IMR-90 (cell line): ENCODE data around the gene DNASE2. TPM values are rescaled to one million over a fixed set of nuclear protein-coding genes. Genes with fewer than 3 reads are reported as not detected.

ENCODE experiments used
- ATAC-seq: fragments of 200-7000 bp; cut with Tn5 transposase; 2 replicates; pipeline ENCODE4 v1.9.1; 2020; ENCODE audit warnings: low read depth, mild to moderate bottlenecking, moderate library complexity
- BruUV-seq: library from RNA; stranded (reverse); fragments of 400-500 nt; replicated peaks from 2 replicates; lab custom pipeline; 2021; lab: Mats Ljungman, UMichigan
- CTCF ChIA-PET: fragments of 300-600 bp; formaldehyde crosslinking; extraction: SDS; loops from one replicate; lab custom pipeline; 2021; ENCODE audit warnings: antibody characterized with exemption; lab: Yijun Ruan, JAX
- POLR2A ChIA-PET: fragments of 300-600 bp; sonication (Branson Sonifier 250); formaldehyde crosslinking; loops from one replicate; lab custom pipeline; 2022; ENCODE audit warnings: antibody characterized with exemption; ENCODE audit not compliant: unreplicated experiment; lab: Charles Lee
- DNase-seq: peaks from one replicate; pipeline ENCODE4 v3.0.0; 2013
- H2AFZ ChIP-seq: replicated peaks from 2 replicates; pipeline ENCODE3; 2013; ENCODE audit warnings: low read length, mild to moderate bottlenecking; ENCODE audit not compliant: poor library complexity
- H2AK5ac ChIP-seq: 2 replicates; pipeline ENCODE4 v1.6.1; 2013; ENCODE audit warnings: low read depth, low read length, inconsistent platforms
- H2AK9ac ChIP-seq: replicated peaks from 2 replicates; pipeline ENCODE3; 2013; ENCODE audit warnings: mild to moderate bottlenecking, low read depth, low read length, moderate library complexity; ENCODE audit not compliant: poor library complexity
- H2BK120ac ChIP-seq: 2 replicates; pipeline ENCODE4 v1.6.1; 2013; ENCODE audit warnings: low read depth, low read length, inconsistent platforms
- H2BK15ac ChIP-seq: 3 replicates; pipeline ENCODE4 v1.6.1; 2013; ENCODE audit warnings: low read depth, low read length, inconsistent platforms
- H2BK20ac ChIP-seq: 2 replicates; pipeline ENCODE4 v1.6.1; 2013; ENCODE audit warnings: low read depth, mild to moderate bottlenecking, inconsistent platforms, low read length, moderate library complexity
- H2BK5ac ChIP-seq: 2 replicates; pipeline ENCODE4 v1.6.1; 2013; ENCODE audit warnings: mild to moderate bottlenecking, low read depth, low read length, inconsistent platforms; ENCODE audit not compliant: poor library complexity, severe bottlenecking
- H3K14ac ChIP-seq: replicated peaks from 2 replicates; pipeline ENCODE4 v1.6.1; 2013; ENCODE audit warnings: low read depth, low read length, inconsistent platforms
- H3K18ac ChIP-seq: 2 replicates; pipeline ENCODE4 v1.6.1; 2013; ENCODE audit warnings: low read depth, low read length, control low read depth
- H3K23ac ChIP-seq: 2 replicates; pipeline ENCODE4 v1.6.1; 2013; ENCODE audit warnings: low read depth, low read length, inconsistent platforms
- H3K27ac ChIP-seq: 2 replicates; pipeline ENCODE4 v1.5.1; 2013; ENCODE audit warnings: mild to moderate bottlenecking, control low read depth, low read length; ENCODE audit not compliant: insufficient read depth
- H3K27me3 ChIP-seq: 2 replicates; pipeline ENCODE4 v1.6.1; 2013; ENCODE audit warnings: low read length; ENCODE audit not compliant: control insufficient read depth, insufficient read depth
- H3K36me3 ChIP-seq: 2 replicates; pipeline ENCODE4 v1.6.1; 2013; ENCODE audit warnings: low read length, mixed read lengths; ENCODE audit not compliant: control insufficient read depth, insufficient read depth
- H3K4ac ChIP-seq: 2 replicates; pipeline ENCODE4 v1.6.1; 2013; ENCODE audit warnings: low read depth, low read length, inconsistent platforms
- H3K4me1 ChIP-seq: 2 replicates; pipeline ENCODE4 v1.6.1; 2013; ENCODE audit warnings: low read length, mixed read lengths; ENCODE audit not compliant: control insufficient read depth, insufficient read depth
- H3K4me2 ChIP-seq: 2 replicates; pipeline ENCODE4 v1.6.1; 2013; ENCODE audit warnings: low read depth, mild to moderate bottlenecking, control low read depth, low read length, moderate library complexity
- H3K4me3 ChIP-seq: 2 replicates; pipeline ENCODE4 v1.5.1; 2013; ENCODE audit warnings: low read depth, mild to moderate bottlenecking, control low read depth, low read length, moderate library complexity; ENCODE audit not compliant: insufficient read depth
- H3K56ac ChIP-seq: 2 replicates; pipeline ENCODE4 v1.6.1; 2013; ENCODE audit warnings: low read length, inconsistent platforms; ENCODE audit not compliant: insufficient read depth; ENCODE audit errors: extremely low read depth
- H3K79me1 ChIP-seq, 2 experiments: 2 replicates each; pipeline ENCODE4 v1.6.1; 2013; ENCODE audit warnings: low read length in 2 of 2, inconsistent platforms in 1 of 2, low read depth in 1 of 2
- H3K9ac ChIP-seq: 2 replicates; pipeline ENCODE4 v1.6.1; 2013; ENCODE audit warnings: low read depth, low read length, control low read depth
- H3K9me1 ChIP-seq: 2 replicates; pipeline ENCODE4 v1.6.1; 2013; ENCODE audit warnings: low read length, inconsistent platforms; ENCODE audit not compliant: insufficient read depth
- H3K9me3 ChIP-seq: 2 replicates; pipeline ENCODE4 v1.6.1; 2013; ENCODE audit warnings: low read length; ENCODE audit not compliant: control insufficient read depth, insufficient read depth
- H4K20me1 ChIP-seq: 2 replicates; pipeline ENCODE4 v1.6.1; 2013; ENCODE audit warnings: low read length, inconsistent platforms; ENCODE audit not compliant: insufficient read depth
- H4K5ac ChIP-seq: 2 replicates; pipeline ENCODE4 v1.6.1; 2013; ENCODE audit warnings: mild to moderate bottlenecking, low read depth, low read length, control low read depth
- H4K8ac ChIP-seq, 2 experiments: 2 replicates each; pipeline ENCODE4 v1.6.1; 2013; ENCODE audit warnings: low read depth in 2 of 2, low read length in 2 of 2, control low read depth in 1 of 2, inconsistent platforms in 1 of 2
- H4K91ac ChIP-seq: 2 replicates; pipeline ENCODE4 v1.6.1; 2013; ENCODE audit warnings: low read depth, low read length, inconsistent platforms; ENCODE audit not compliant: insufficient read depth
- BHLHE40 ChIP-seq: fragments of 150-350 bp; IDR thresholded peaks from 2 replicates; pipeline ENCODE4 v1.6.1; 2016; ENCODE audit warnings: mild to moderate bottlenecking, low read depth, low read length
- CEBPB ChIP-seq: IDR thresholded peaks from 2 replicates; pipeline ENCODE4 v1.6.1; 2012; ENCODE audit warnings: low read depth, low read length, improper control_type of control experiment
- CHD1 ChIP-seq: IDR thresholded peaks from 2 replicates; pipeline ENCODE4 v1.6.1; 2012; ENCODE audit warnings: low read depth, low read length, improper control_type of control experiment
- CTCF ChIP-seq: conservative IDR thresholded peaks from 2 replicates; pipeline ENCODE4 v1.5.1; 2012; ENCODE audit warnings: mild to moderate bottlenecking, low read depth, low read length, improper control_type of control experiment
- ELK1 ChIP-seq: fragments of 150-350 bp; IDR thresholded peaks from 2 replicates; pipeline ENCODE4 v1.6.1; 2016; ENCODE audit warnings: low read depth, mild to moderate bottlenecking, low read length, moderate library complexity, borderline replicate concordance
- FOS ChIP-seq: fragments of 150-350 bp; IDR thresholded peaks from 2 replicates; pipeline ENCODE4 v1.6.1; 2016; ENCODE audit warnings: low read depth, low read length
- MAFK ChIP-seq: IDR thresholded peaks from 2 replicates; pipeline ENCODE4 v1.6.1; 2012; ENCODE audit warnings: low read depth, low read length, improper control_type of control experiment
- MAZ ChIP-seq: IDR thresholded peaks from 2 replicates; pipeline ENCODE4 v1.6.1; 2012; ENCODE audit warnings: low read depth, mild to moderate bottlenecking, low read length, improper control_type of control experiment, moderate library complexity, borderline replicate concordance
- MXI1 ChIP-seq: IDR thresholded peaks from 2 replicates; pipeline ENCODE4 v1.6.1; 2012; ENCODE audit warnings: low read depth, mild to moderate bottlenecking, low read length, moderate library complexity, borderline replicate concordance
- NFE2L2 ChIP-seq: fragments of 150-350 bp; IDR thresholded peaks from 2 replicates; pipeline ENCODE4 v1.6.1; 2016; ENCODE audit warnings: low read depth, mild to moderate bottlenecking, low read length
- RAD21 ChIP-seq: IDR thresholded peaks from 2 replicates; pipeline ENCODE4 v1.6.1; 2012; ENCODE audit warnings: low read length, improper control_type of control experiment
- RCOR1 ChIP-seq: IDR thresholded peaks from 2 replicates; pipeline ENCODE4 v1.6.1; 2012; ENCODE audit warnings: mild to moderate bottlenecking, low read length, improper control_type of control experiment; ENCODE audit not compliant: insufficient replicate concordance
- RFX5 ChIP-seq: IDR thresholded peaks from 2 replicates; pipeline ENCODE4 v1.8.0; 2012; ENCODE audit warnings: low read depth, mild to moderate bottlenecking, low read length, moderate library complexity
- USF2 ChIP-seq: fragments of 150-350 bp; IDR thresholded peaks from 2 replicates; pipeline ENCODE4 v1.6.1; 2017; ENCODE audit warnings: mild to moderate bottlenecking, antibody characterized with exemption, low read length, low read depth
- WGBS, 2 experiments: methylation state at CpG; one replicate each; pipeline versions ENCODE4 v1.1.5 to v1.1.7; 2013; ENCODE audit warnings: missing lambda C conversion rate in 2 of 2; ENCODE audit not compliant: insufficient read length in 1 of 2; ENCODE audit errors: extremely low coverage in 2 of 2; 5-methylcytosine and 5-hydroxymethylcytosine counted together
- dilution Hi-C: fragments of 300-500 bp; cut with HindIII; formaldehyde crosslinking; loops from one replicate; pipeline ENCODE4 v1.14.3; 2018; ENCODE audit warnings: low sequenced_read_pairs; ENCODE audit not compliant: unreplicated experiment
- in situ Hi-C: fragments of 300-500 bp; cut with MboI; formaldehyde crosslinking; loops from 3 replicates; pipeline ENCODE4 v1.14.3; 2019; ENCODE audit warnings: low sequenced_read_pairs, inconsistent platforms, mixed read lengths
- intact Hi-C: fragments of 100-400 bp; cut with micrococcal nuclease; formaldehyde crosslinking; loops from 2 replicates; pipeline ENCODE4 v1.10.0; 2022
- polyA plus RNA-seq, 3 experiments: library from polyadenylated mRNA; depleted of rRNA; stranded (reverse); fragments of >200 nt; gene quantifications; 2 replicates each; pipeline ENCODE4 v1.2.3, GENCODE V29; 2012; ENCODE audit warnings: low replicate concordance in 1 of 3
- total RNA-seq: library from RNA; depleted of rRNA; stranded (reverse); fragments of >200 nt; gene quantifications from 2 replicates; pipeline ENCODE4 v1.2.3, GENCODE V29; 2012

Gene DNASE2
- total and polyA plus RNA-seq, 2 of the 4 experiments (the other 2 are of a cell fraction) = 9.5 to 31.1 TPM

GRCh38 chr19:12884926-12885748 lies 3.9 kb upstream of the DNASE2 start:
- Histone ChIP-seq H2BK20ac (no peak overlapping the region), H2AK5ac (no peak overlapping the region), H3K27ac (no peak overlapping the region), H4K5ac (no peak overlapping the region), H2BK15ac (no peak overlapping the region), H3K23ac (no peak overlapping the region), H3K4me2 (peak overlapping the region; percentile 61), H3K56ac (no peak overlapping the region), H3K4me3 (peak overlapping the region; percentile 32), H3K36me3 (no peaks in the 10 kb centered on the region), H3K14ac (no peak overlapping the region), H4K20me1 (no peaks in the 10 kb centered on the region), H2AFZ (peak overlapping the region; percentile 87), H2BK5ac (no peak overlapping the region), H4K91ac (no peak overlapping the region), H4K8ac (no peak overlapping the region), H3K9me3 (peaks cover 13% of the 10 kb centered on the region), H3K9ac (no peak overlapping the region), H2BK120ac (no peak overlapping the region), H3K27me3 (peaks cover 40% of the 10 kb centered on the region), H3K9me1 (no peaks in the 10 kb centered on the region), H2AK9ac (no peak overlapping the region), H3K79me1 (peaks cover 0 to 6% of the 10 kb centered on the region in 2 experiments; a peak in 1 of 4 replicates), H3K4me1 (peaks cover 5% of the 10 kb centered on the region; the same call in 1 of the 2 replicates), H3K18ac (no peak overlapping the region), H3K4ac (no peak overlapping the region)
- dilution Hi-C loops (no loop called here), intact Hi-C loops (no loop called here), in situ Hi-C loops (no loop called here)
- no TSS peak for BruUV-seq
- POLR2A ChIA-PET = no interaction called here
- ATAC-seq (peak; percentile 62), DNase-seq (peak; percentile 28)
- TF ChIP-seq NFE2L2 (no peak), RFX5 (no peak), RAD21 (peak; percentile 42), CEBPB (no peak), MXI1 (no peak), RCOR1 (no peak), CTCF (peak; percentile 52), MAZ (no peak), FOS (no peak), MAFK (no peak), CHD1 (no peak), USF2 (no peak), ELK1 (no peak), BHLHE40 (no peak)
- WGBS, 2 experiments = 5% methylated on average over 45 of the region's 73 CpGs; no CpG with 5 or more reads in 1 of the 2 experiments
- CTCF ChIA-PET = interaction anchor here (0.6 kb wide), 1 partner anchor 243 kb away, joined by 3 read pairs; no protein-coding TSS in a partner anchor
